ENCODE measurements around the gene CATSPER4.

CATSPER4 gene

DNA sequence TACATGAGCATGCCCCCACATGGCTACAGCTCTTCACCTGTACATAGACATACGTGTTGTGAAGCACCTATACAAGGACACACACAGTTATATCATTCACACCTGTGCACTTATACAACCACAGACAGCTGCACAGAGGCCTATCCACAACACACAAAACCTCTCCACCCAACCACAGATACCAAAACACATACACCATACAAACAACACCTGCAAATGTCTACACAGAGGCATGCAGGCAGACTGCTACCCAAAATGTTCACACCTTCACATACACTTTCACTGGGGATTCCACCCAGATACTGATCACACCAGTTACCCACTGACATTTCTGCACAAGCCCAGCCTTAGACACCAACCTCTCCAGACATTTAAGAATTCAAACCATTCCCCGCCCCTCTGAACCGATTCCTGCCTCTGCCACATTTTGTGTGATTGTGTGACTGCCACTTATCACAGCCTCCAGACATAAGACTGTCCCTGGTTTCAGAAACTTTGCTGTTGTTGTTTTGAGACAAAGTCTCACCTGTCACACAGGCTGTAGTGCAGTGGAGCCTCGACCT, 23.6 kb upstream of the CATSPER4 start:
- H3K4me2 ChIP-seq (ENCODE audit: low read depth, low read length), result no peak overlapping the region
- no peak for DNase-seq
- peaks cover 14% of the 10 kb centered on the region for H3K79me2 ChIP-seq (ENCODE audit: low read length)
- no peaks in the 10 kb centered on the region for H3K9me3 ChIP-seq (replicated peaks; ENCODE audit: insufficient read depth, low read length)
- no peaks in the 10 kb centered on the region for H3K36me3 ChIP-seq (replicated peaks; ENCODE audit: insufficient read depth, low read length)
- H2AFZ ChIP-seq (ENCODE audit: low read length), result no peak overlapping the region
- peaks cover 18% of the 10 kb centered on the region for H3K27me3 ChIP-seq (replicated peaks; ENCODE audit: insufficient read depth, low read length)
- no peak overlapping the region for H3K4me3 ChIP-seq (ENCODE audit: low read length)
- H3F3A ChIP-seq (ENCODE audit: insufficient read depth, low read length), result no peaks in the 10 kb centered on the region
- no peak for TF ChIP-seq EZH2phosphoT487 (IDR thresholded peaks at IDR 0.05; ENCODE audit: low read length)
- TF ChIP-seq, protein P1, sequence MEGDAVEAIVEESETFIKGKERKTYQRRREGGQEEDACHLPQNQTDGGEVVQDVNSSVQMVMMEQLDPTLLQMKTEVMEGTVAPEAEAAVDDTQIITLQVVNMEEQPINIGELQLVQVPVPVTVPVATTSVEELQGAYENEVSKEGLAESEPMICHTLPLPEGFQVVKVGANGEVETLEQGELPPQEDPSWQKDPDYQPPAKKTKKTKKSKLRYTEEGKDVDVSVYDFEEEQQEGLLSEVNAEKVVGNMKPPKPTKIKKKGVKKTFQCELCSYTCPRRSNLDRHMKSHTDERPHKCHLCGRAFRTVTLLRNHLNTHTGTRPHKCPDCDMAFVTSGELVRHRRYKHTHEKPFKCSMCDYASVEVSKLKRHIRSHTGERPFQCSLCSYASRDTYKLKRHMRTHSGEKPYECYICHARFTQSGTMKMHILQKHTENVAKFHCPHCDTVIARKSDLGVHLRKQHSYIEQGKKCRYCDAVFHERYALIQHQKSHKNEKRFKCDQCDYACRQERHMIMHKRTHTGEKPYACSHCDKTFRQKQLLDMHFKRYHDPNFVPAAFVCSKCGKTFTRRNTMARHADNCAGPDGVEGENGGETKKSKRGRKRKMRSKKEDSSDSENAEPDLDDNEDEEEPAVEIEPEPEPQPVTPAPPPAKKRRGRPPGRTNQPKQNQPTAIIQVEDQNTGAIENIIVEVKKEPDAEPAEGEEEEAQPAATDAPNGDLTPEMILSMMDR (IDR thresholded peaks at IDR 0.05; ENCODE audit: low read length), result no peak
- no peak for TF ChIP-seq EZH2 (optimal IDR thresholded peaks at IDR 0.05; ENCODE audit: low read depth, low read length)
- peaks cover 6% of the 10 kb centered on the region; the same call in 1 of the 2 replicates for H3K4me1 ChIP-seq (ENCODE audit: low read length)
- H3K27ac ChIP-seq (ENCODE audit: low read length), result no peak overlapping the region
- H3K9me2 ChIP-seq (replicated peaks; ENCODE audit: insufficient read depth, low read length), result no peaks in the 10 kb centered on the region
- no peaks in the 10 kb centered on the region for H4K20me1 ChIP-seq (ENCODE audit: insufficient read depth, low read length)
- H3K9ac ChIP-seq (ENCODE audit: low read length), result no peak overlapping the region

DNA sequence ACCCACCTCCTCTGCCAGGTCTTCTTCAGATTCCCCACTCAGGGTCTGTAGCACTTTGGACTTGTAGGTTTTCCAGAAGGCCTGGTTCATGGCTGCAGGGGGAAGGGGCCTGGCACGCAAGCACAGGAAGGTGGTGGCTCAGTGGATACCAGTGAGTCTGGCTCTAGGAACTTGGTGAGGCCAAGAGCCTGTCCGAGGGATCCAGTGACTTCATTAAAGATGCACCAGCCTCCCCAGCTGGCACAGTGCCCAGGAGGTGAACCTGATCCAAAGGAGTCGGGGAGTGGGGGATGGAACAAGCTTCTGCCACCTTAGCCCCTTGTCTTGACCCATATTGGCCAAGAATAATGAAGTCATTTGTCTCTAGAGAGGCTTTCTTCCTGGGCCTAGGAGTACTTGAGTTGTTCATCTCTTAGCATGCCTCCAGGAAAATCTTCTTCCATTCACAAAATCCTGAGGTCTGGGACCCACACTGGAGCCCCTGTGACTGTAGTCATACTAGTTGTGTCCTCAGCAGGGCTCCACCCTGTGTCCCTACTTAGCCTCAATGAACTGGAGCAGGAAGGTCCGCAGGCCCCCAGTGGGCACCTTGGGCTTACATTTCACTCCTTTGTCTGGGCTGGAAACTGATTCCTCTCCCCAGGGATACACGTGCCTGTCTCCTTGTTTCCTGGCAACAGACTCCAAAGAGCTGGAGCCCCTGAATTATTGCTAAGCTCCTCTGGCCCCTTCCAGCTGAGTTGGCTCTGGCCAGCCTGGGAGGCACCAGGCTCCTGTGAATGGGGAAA, 21.8 kb upstream of the CATSPER4 start, which contains the start of gene C1orf232:
Gene C1orf232, minus strand, starts transcription at position 554 of the 788 bp plus-strand sequence. Its CDS starts 464 bp downstream, at position 90.
- Histone ChIP-seq H3K4me3 (ENCODE audit: low read length) (peak within 1 kb of the TSS; percentile 90), H3K9ac (ENCODE audit: low read length) (peak within 1 kb of the TSS; percentile 90), H3F3A (ENCODE audit: insufficient read depth, low read length) (no peaks in the 10 kb centered on the region), H3K4me1 (ENCODE audit: low read length) (peaks cover 6% of the 10 kb centered on the region; the same call in 1 of the 2 replicates), H3K4me2 (ENCODE audit: low read depth, low read length) (peak within 1 kb of the TSS; percentile 94), H4K20me1 (ENCODE audit: insufficient read depth, low read length) (no peaks in the 10 kb centered on the region), H3K36me3 (replicated peaks; ENCODE audit: insufficient read depth, low read length) (no peaks in the 10 kb centered on the region), H3K27ac (ENCODE audit: low read length) (peak within 1 kb of the TSS; percentile 30; the same call in 1 of the 2 replicates), H3K9me2 (replicated peaks; ENCODE audit: insufficient read depth, low read length) (no peaks in the 10 kb centered on the region), H3K27me3 (replicated peaks; ENCODE audit: insufficient read depth, low read length) (peaks cover 3% of the 10 kb centered on the region; the same call in 1 of the 2 replicates), H3K9me3 (replicated peaks; ENCODE audit: insufficient read depth, low read length) (no peaks in the 10 kb centered on the region), H2AFZ (ENCODE audit: low read length) (peak within 1 kb of the TSS; percentile 94), H3K79me2 (ENCODE audit: low read length) (peaks cover 14% of the 10 kb centered on the region)
- no peak for TF ChIP-seq EZH2 (optimal IDR thresholded peaks at IDR 0.05; ENCODE audit: low read depth, low read length)
- TF ChIP-seq EZH2phosphoT487 (IDR thresholded peaks at IDR 0.05; ENCODE audit: low read length), result no peak
- TF ChIP-seq, protein P1 (IDR thresholded peaks at IDR 0.05; ENCODE audit: low read length), result no peak
- DNase-seq, result no peak

DNA sequence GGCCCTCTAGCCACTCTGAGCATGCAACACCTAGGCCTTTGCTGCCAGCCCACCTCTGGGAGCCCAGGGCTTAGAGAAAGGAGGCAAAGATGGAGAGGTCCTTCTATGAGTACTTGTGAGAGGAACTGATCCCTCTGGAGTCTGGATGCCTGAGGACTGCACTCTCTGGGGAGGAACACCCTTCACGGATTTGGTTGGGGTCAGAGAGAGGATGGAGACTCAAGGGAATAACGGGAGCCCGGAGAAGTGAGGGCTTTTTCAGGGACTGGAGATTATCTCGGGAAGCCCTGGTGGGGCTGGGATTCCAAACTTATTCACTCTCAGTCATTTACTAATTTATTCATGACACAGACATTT, 21.2 kb upstream of the CATSPER4 start:
- TF ChIP-seq, protein P1 (IDR thresholded peaks at IDR 0.05; ENCODE audit: low read length), result no peak
- TF ChIP-seq EZH2 (optimal IDR thresholded peaks at IDR 0.05; ENCODE audit: low read depth, low read length), result no peak
- TF ChIP-seq EZH2phosphoT487 (IDR thresholded peaks at IDR 0.05; ENCODE audit: low read length), result no peak
- Histone ChIP-seq H4K20me1 (ENCODE audit: insufficient read depth, low read length) (no peaks in the 10 kb centered on the region), H3K27me3 (replicated peaks; ENCODE audit: insufficient read depth, low read length) (no peaks in the 10 kb centered on the region; the same call in 1 of the 2 replicates), H2AFZ (ENCODE audit: low read length) (peak overlapping the region; percentile 94), H3K4me2 (ENCODE audit: low read depth, low read length) (peak overlapping the region; percentile 94; the same call in 1 of the 2 replicates), H3K9me3 (replicated peaks; ENCODE audit: insufficient read depth, low read length) (no peaks in the 10 kb centered on the region), H3K9ac (ENCODE audit: low read length) (no peak overlapping the region; the same call in 1 of the 2 replicates), H3K36me3 (replicated peaks; ENCODE audit: insufficient read depth, low read length) (no peaks in the 10 kb centered on the region), H3K79me2 (ENCODE audit: low read length) (peaks cover 14% of the 10 kb centered on the region), H3K4me3 (ENCODE audit: low read length) (no peak overlapping the region; the same call in 1 of the 2 replicates), H3K4me1 (ENCODE audit: low read length) (peaks cover 6% of the 10 kb centered on the region; the same call in 1 of the 2 replicates), H3K9me2 (replicated peaks; ENCODE audit: insufficient read depth, low read length) (no peaks in the 10 kb centered on the region), H3F3A (ENCODE audit: insufficient read depth, low read length) (no peaks in the 10 kb centered on the region), H3K27ac (ENCODE audit: low read length) (no peak overlapping the region)
- DNase-seq, result no peak
